ENCODE data around the gene PAQR3. TPM values are rescaled to one million over a fixed set of nuclear protein-coding genes. Genes with fewer than 3 reads are reported as not detected.

PAQR3 gene
- total RNA-seq, 4 donors from 2014 or later, result 37.8 to 59.3 (median 42.8) TPM

DNA sequence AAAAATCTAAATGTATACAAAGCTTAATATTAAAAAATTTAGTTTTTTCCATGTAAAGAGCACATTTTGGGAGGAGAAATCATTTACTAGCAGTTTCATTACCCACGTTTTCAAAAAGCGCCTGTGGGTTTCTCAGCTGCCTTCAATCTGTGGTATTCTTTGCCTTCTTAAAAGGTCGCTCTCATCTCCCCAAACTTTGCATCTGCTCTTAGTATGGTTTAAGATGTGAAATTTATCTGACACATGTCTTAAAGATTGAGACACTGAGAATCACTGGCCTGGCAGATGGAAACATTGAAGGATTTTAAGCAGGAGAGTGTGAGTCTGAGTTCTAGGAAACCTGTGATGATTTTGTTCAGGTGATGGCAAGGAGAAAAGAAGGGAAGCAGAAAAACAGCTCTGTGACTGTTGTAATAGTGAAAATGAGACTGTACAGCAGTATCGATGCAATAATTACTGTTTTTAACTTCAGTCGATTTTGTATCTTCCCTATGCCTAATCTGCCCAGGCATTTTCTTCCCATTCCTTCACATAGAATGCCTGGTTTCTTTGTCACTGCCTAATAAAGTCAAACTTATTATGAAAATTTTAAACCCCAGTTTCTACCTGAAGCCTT, 75.9 kb downstream of the PAQR3 start:
- Histone ChIP-seq H3K27me3 (no peaks in the 10 kb centered on the region), H3K9me3 (no peaks in the 10 kb centered on the region), H3K4me1 (peaks cover 0 to 4% (median 0%) of the 10 kb centered on the region in 4 donors), H3K27ac (replicated peaks in 1 of 4) (no peak overlapping the region), H3K36me3 (peaks cover 13 to 34% (median 22%) of the 10 kb centered on the region in 4 donors), H3K4me3 (no peak overlapping the region)
- 89% methylated on average over 5 of the region's 5 CpGs for WGBS
- intact Hi-C loops (cut with DNase I), result loop anchor here (10.0 kb wide), 2 partner anchors 89 to 219 kb away; partner anchors contain the start of gene BMP2K
- no peak for TF ChIP-seq EP300 (IDR thresholded peaks at IDR 0.05)
- no peak for TF ChIP-seq POLR2AphosphoS5 (IDR thresholded peaks at IDR 0.05)
- TF ChIP-seq POLR2A (IDR thresholded peaks at IDR 0.05; ENCODE audit: low read depth), result no peak
- TF ChIP-seq, protein P1, sequence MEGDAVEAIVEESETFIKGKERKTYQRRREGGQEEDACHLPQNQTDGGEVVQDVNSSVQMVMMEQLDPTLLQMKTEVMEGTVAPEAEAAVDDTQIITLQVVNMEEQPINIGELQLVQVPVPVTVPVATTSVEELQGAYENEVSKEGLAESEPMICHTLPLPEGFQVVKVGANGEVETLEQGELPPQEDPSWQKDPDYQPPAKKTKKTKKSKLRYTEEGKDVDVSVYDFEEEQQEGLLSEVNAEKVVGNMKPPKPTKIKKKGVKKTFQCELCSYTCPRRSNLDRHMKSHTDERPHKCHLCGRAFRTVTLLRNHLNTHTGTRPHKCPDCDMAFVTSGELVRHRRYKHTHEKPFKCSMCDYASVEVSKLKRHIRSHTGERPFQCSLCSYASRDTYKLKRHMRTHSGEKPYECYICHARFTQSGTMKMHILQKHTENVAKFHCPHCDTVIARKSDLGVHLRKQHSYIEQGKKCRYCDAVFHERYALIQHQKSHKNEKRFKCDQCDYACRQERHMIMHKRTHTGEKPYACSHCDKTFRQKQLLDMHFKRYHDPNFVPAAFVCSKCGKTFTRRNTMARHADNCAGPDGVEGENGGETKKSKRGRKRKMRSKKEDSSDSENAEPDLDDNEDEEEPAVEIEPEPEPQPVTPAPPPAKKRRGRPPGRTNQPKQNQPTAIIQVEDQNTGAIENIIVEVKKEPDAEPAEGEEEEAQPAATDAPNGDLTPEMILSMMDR (IDR thresholded peaks at IDR 0.05), result no peak
- DNase-seq (ENCODE audit: extremely low spot score), result no peak

DNA sequence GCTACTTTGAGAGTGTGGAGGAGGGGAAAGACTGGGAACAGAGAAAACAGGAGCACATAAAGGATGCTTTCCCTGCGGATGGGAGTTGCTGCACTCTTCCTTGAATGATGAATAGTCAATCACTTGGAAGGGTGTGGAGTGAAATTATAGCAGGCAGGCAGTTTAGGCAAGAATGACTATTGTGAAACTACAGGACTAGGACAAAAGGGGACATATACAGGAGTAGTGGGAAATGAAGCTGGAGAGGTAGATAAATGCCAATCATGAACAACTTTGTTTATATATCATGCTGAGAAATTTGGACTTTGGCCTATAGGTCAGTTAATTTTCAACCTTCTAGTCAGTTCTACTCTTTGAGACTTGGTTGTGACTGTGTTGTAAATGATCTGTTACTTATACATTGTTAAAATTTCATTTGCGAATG, 76.9 kb downstream of the PAQR3 start:
- Histone ChIP-seq H3K27ac (replicated peaks in 1 of 4) (no peak overlapping the region), H3K27me3 (no peaks in the 10 kb centered on the region), H3K4me3 (no peak overlapping the region), H3K9me3 (no peaks in the 10 kb centered on the region), H3K4me1 (peaks cover 0 to 4% (median 1%) of the 10 kb centered on the region in 4 donors), H3K36me3 (peaks cover 7 to 24% (median 13%) of the 10 kb centered on the region in 4 donors)
- intact Hi-C loops (cut with DNase I), result loop anchor here (10.0 kb wide), 2 partner anchors 88 to 218 kb away; partner anchors contain the start of gene BMP2K
- no peak for DNase-seq (ENCODE audit: extremely low spot score)
- 93% methylated on average over 2 of the region's 2 CpGs for WGBS
- TF ChIP-seq EP300 (IDR thresholded peaks at IDR 0.05) (no peak), POLR2AphosphoS5 (IDR thresholded peaks at IDR 0.05) (no peak), POLR2A (IDR thresholded peaks at IDR 0.05; ENCODE audit: low read depth) (no peak)
- TF ChIP-seq, protein P1 (IDR thresholded peaks at IDR 0.05), result no peak

Small RNA genes within 50 kb of the gene (small RNA-seq; reads per million reads assigned to genes)
- 0 to 0.08 (median 0) reads per million in 3 donors for gene RN7SL127P

Other genes with a start within 250 kb of the PAQR3 start
- 10 to 100 TPM; 42.5 to 53.0 (median 45.0) TPM for gene BMP2K, start 163.1 kb downstream of the PAQR3 start, total RNA-seq